ENCODE data around the gene EPGN.

EPGN gene, protein sequence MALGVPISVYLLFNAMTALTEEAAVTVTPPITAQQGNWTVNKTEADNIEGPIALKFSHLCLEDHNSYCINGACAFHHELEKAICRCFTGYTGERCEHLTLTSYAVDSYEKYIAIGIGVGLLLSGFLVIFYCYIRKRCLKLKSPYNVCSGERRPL

GRCh38 chr4:74308215-74308614 lies at the start of gene EPGN:
EPGN (plus strand) TSS chr4:74308470; CDS start chr4:74308534, 64 bp downstream.
- DNase-seq: peak in 1 of 2 donors; percentile 19

DNA sequence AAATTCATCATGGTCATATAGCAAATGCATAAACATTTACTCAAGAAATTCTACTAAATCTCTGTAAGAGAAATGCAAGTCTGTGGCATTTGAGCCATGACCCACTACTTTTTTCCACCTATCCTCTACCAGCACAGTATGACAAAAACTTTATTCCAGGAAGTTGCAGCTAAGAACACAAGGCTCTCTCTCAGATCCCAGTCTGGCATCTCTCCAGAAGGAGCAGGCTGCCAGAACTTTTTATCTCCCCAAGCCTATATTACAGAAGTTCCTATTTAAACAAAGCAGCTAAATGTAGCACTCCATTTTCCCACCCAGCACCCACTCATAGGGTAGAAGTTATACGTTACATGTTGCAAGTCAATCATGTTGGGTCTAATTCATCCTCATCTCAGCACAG lies 49.3 kb upstream of the EPGN start:
- no peak for DNase-seq

- no peak for DNase-seq
These were observed 48.2 kb upstream of the EPGN start for GRCh38 chr4:74260036-74260435.

- no peak for DNase-seq
These were observed 45.7 kb upstream of the EPGN start for GRCh38 chr4:74262522-74262921.

- no peak for DNase-seq
These were observed 44.7 kb upstream of the EPGN start for GRCh38 chr4:74263551-74263950.

- no peak for DNase-seq
These were observed 42.2 kb upstream of the EPGN start for GRCh38 chr4:74266081-74266480.

- DNase-seq: no peak
These were observed 40.2 kb upstream of the EPGN start for GRCh38 chr4:74267998-74268606.

- no peak for DNase-seq
These were observed 39.6 kb upstream of the EPGN start for GRCh38 chr4:74268643-74269042.

GRCh38 chr4:74278490-74278889 lies 29.8 kb upstream of the EPGN start:
- DNase-seq: no peak

- DNase-seq: no peak
These were observed 28.6 kb upstream of the EPGN start for GRCh38 chr4:74279716-74280115.

- DNase-seq: no peak
These were observed 25.3 kb upstream of the EPGN start for GRCh38 chr4:74282926-74283325.

DNA sequence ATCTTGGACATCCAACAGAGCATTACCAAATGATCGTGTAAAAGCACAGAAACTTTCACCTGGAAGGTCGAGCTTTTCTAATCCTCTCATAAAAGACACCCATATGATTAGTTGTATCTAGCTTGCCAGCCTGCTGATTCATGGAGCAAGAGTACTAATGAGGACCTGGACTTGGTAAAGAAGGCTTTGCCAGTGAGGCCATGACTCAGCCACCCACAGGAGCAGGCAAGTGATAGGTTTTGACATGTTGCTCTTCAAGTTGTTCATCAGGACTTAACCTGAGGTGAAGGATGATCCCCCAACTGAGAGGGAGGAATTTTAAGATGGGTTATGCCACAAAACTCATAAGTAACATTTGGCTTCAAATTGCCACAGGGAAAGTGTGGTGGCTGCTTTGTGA lies 24.7 kb upstream of the EPGN start:
- DNase-seq: no peak

DNA sequence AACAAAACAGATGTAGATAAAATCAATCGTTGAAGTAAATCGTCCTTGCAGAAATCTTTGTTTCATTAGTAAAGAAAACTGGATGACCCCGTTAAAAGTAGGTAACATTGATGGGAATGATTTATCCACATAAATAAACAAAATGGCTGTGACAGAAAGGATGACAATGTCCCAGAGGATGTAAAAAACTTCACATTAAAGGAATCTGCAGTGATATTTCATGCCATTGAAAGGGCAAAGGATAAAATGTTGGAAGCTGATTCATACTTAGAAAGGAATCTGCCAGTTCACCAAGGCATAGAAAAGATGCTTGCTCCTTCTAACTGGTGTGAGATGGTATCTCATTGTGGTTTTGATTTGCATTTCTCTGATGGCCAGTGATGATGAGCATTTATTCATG lies 24.2 kb upstream of the EPGN start:
- DNase-seq: no peak

GRCh38 chr4:74287164-74287563 lies 21.1 kb upstream of the EPGN start:
- DNase-seq: no peak

DNA sequence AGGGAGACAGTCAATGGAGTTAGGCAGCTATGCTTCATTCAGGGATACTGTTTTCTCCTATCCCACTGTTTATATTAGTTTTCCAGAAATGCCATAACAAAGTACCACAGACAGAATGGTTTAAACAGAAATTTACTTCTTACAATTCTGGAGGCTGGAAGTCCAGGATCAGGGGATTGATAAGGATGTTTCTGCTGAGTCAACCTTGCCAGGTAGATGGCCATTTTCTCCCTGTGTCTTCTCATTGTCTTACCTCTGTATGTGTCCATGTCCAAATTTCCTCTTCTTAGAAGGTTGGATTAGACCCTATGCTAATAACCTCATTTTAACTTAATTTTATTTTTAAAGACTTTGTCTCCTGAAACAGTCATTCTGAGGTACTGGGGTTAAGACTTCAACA lies 20.5 kb upstream of the EPGN start:
- no peak for DNase-seq

- DNase-seq: no peak
These were observed 16.8 kb upstream of the EPGN start for GRCh38 chr4:74291471-74291870.

DNA sequence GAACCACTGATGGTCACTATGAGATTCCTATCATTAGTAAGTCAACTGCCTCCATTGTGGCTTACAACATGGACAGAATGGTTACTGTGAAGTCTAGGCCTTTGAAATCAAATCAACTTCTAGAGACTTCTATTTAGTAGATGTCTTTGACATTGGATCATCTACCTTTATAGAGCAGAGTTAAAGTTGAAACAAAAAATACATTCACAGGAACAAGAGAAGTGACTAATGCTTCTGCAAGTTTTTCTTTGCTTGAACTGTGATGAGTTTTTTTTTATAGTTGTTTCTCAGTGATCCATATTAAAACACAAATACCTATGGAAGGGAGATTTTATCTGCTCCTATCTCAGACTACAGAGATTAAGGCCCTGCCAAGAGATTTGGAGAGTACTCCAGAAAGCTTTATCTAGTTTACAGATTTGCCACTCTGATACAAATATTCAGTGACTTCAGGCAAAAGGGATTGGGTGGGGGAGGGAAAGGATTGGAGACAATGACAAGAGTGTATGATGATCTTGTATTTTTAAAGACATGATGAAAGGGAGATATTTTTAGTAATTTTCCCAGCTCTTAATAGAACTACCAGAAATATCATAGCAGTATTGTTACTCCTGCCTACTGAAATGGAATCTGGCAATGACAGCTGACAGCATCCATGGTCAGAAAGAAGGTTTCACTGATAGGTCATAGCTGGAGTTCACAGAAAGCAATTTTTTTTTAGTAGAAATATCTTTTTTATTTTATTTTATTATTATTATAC lies 16.0 kb upstream of the EPGN start:
- DNase-seq: no peak

- no peak for DNase-seq
These were observed 14.7 kb upstream of the EPGN start for GRCh38 chr4:74293558-74293957.

DNA sequence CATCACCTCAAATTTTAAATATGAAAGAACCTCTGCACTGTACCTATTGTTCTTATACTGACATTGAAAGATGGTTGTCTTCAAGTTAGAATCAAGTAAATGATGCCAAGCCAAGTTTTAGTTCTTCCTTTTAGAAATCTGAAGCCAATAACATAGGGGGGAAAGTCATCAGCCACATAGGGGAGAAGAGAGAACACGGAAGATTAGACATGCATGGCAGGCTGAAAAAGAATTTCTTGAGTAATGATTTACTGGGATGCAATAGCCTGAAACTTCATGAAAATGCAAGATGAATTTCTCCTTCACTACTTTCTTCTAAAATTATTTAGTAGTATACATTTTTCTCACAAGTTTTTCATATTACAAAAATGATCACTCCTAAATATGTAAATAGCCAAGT lies 13.6 kb upstream of the EPGN start:
- no peak for DNase-seq

DNA sequence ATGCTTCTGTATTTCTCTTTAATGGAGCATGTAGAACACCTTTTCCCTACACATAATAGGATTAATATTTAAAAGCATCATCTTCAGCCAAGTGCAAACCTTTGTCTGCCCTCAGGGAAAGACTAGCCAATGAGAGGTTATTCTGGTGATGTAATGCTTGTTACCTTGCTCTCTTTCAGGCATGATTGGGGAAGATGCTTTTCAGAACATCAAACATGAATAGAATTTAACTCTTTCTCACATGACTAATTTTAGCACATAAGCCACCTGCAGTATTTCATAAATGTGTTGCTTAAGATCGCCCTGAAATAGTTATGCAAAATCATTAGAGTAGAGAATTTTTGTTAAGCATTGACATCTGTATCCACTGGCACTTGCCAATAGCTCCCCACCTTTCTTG lies 10.7 kb upstream of the EPGN start:
- no peak for DNase-seq

- DNase-seq: no peak
These were observed 4.1 kb upstream of the EPGN start for GRCh38 chr4:74304095-74304625.

DNA sequence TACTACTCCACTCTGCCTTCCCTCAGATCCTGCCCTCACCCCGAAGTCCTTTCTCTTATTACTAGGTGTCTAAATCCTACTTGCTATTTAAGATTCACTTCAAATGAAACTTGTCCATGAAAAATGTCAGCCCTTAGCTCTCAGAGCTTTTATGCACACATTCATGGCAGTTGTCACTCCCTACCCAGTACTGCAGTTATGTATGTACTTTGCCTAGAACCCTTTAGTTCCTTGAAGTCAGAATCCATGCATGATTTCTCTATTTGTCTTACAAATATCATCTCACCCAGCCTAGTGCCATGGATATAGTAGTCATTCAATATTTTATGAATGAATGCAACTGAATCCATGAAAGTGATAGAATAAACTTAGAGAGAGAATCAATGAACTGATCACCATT lies 3.3 kb upstream of the EPGN start:
- DNase-seq: no peak

- DNase-seq: no peak
These were observed 1.1 kb upstream of the EPGN start for GRCh38 chr4:74307170-74307569.

DNA sequence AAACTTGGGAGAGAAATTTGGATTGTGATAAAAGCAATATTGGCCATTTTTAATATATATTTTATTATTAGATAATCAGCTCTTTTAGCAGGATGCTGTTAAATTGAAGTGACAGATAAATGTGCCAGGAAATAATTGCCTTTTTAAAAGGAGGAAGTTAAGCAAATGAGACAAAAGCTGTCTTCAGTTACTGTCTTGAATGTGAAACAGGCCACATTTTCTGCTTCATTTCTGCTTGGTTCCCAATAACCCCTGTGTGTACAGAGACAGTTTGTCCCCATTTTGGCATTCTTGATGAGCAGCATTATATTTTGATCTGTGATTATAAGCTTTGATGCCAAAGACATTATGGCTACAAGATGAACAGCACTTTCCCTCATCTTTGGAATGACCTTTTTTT lies 953 bp downstream of the EPGN start:
- no peak for DNase-seq
